ENCODE results near the gene KLF1.
A peak's percentile ranks its signal among the peaks of the same experiment; 100 is the strongest.
"Not testable (repeated sequence)": the region's sequence is repeated elsewhere in the genome, so short reads cannot be mapped to it uniquely, and the experiment has no call there.

KLF1 gene

GRCh38 chr19:12866416-12867119 lies 20.4 kb downstream of the KLF1 start:
- DNase-seq = no peak

DNA sequence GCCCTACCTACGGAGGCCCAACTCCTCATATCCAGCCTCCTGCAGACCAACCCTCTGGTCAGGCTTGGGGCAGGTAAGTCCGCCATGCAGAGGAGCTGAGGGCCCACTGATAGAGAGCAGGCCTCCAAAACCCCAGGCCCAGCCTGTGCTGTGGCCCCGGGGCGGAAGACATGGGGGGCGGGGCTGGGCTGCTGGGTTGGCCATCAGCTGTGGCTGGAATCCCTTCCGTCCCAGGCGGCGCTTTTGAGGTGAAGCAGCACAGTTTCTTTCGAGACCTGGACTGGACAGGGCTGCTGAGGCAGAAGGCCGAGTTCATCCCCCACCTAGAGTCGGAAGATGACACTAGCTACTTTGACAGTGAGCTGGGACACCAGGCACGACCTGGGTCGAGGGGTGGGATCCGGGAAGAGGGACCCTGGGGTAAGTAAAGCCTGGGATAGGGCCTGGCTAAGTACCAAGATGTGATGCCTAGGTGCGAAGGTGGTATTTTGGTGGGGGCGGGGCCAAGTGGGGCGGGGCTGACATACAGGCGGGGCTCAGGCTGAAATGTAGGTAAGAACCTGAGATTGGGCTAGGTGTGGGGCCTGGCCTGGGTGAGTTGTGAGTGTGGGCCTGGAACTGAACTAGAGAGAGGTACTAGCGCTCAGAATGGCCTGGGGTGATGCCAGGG lies 21.1 kb downstream of the KLF1 start:
- DNase-seq = no peak

DNA sequence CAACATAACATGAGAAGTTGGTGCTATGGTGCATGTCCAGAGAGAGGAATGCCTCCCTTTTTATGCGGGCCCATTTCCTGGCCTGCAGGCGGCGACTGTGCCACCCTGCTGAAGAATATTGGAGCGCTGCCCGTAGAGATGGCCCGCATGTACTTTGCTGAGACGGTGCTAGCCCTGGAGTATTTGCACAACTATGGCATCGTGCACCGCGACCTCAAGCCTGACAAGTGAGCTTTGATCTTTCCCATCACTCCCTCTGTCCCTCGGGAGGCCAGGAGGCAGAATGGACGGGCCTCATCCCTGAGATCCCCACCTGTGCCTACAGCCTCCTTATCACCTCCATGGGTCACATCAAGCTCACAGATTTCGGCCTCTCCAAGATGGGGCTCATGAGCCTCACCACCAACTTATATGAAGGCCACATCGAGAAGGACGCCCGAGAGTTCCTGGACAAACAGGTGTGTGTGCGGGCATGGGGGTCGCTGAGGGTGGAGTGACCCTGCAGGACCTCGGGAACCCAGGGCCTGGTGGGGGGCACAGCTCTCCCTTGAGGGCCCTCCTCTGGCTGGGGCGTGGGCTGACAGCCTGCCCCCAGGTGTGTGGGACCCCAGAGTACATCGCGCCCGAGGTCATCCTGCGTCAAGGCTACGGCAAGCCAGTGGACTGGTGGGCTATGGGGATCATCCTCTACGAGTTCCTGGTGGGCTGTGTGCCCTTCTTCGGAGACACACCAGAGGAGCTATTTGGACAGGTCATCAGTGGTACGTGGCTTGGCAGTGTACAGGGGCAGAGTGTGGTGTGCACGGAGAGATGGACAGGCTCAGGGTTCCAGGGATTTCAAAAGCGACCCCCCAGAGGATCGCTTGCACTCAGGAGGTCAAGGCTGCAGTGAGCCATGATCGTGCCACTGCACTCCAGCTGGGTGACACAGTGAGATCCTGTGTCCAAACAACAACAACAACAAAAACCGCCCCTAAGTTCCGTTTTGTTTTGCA lies 22.0 kb downstream of the KLF1 start:
- no peak for DNase-seq

GRCh38 chr19:12864143-12864542 lies 22.9 kb downstream of the KLF1 start:
- no peak for DNase-seq

DNA sequence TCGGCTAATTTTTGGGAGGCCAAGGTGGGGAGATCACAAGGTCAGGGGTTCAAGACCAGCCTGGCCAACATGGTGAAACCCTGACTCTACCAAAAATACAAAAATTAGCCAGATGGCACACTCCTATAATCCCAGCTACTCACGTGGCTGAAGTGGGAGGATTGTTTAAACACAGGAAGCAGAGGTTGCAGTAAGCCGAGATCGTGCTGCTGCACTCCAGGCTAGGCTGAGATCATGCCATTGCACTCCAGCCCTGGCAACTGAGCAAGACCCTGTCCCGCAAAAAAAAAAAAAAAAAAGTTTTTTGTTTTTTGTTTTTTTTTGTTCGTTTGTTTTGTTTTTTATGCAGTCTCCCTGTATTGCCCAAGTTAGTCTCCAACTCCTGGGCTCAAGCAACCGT lies 27.5 kb downstream of the KLF1 start:
- no peak for DNase-seq

- no peak for DNase-seq
These were observed 28.7 kb downstream of the KLF1 start for GRCh38 chr19:12858041-12858928.

DNA sequence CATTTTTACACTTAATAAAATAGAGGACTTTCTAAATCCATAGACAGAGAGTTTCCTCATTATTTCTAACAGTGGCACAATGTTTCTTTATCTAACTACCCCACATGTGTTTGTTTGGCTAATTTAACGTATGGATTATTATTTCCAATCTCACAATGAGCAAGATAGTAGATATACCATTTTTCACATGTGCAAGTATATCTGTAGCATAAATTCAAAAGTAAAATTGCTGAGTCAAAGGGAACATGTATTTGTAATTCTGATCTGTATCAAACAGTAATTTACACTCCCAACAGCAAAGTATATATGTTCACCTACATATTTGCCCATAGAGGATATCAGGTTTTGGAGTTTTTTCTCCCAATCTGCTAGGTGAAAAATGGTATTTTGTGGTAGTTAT lies 30.3 kb downstream of the KLF1 start:
- no peak for DNase-seq

- DNase-seq = peak; percentile 57
These were observed 39.6 kb downstream of the KLF1 start for GRCh38 chr19:12847159-12848139.

DNA sequence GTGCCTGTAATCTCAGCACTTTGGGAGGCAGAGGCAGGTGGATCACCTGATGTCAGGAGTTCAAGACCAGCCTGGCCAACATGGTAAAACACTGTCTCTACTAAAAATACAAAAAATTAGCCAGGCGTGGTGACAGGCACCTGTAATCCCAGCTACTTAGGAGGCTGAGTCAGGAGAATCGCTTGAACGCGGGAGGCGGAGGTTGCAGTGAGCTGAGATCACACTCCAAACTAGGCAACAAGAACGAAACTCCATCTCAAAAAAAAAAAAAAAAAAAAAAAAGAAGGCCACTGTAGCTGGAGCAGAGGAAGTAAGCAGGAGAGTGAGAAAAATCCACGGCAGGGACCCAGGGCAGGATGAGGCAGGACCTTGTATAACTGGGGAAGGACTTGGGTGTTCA lies 40.4 kb downstream of the KLF1 start:
- not testable (repeated sequence) for DNase-seq

- no peak for DNase-seq
These were observed 42.8 kb downstream of the KLF1 start for GRCh38 chr19:12843999-12844732.

DNA sequence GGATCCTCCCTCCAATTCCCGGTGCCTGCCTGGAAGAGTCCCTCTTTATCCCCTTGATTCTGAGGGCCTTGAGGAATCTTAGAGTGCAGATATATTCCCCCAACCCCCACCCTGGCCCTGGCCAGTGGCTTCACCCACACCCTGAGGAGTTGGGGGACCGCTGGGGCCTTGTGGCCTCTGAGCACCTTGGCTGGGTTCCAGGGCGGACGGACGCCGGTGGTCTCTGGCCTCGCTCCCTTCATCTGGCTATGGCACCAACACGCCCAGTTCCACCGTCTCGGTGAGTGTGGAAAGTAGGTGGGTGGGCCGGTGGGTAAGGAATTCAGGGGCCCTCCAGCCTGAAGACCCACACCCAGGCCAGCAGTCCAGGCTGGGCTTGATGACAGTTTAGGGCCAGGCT lies 43.7 kb downstream of the KLF1 start:
- DNase-seq = no peak

GRCh38 chr19:12842511-12842910 lies 44.5 kb downstream of the KLF1 start:
- DNase-seq = no peak

- no peak for DNase-seq
These were observed 45.9 kb downstream of the KLF1 start for GRCh38 chr19:12841094-12841493.

DNA sequence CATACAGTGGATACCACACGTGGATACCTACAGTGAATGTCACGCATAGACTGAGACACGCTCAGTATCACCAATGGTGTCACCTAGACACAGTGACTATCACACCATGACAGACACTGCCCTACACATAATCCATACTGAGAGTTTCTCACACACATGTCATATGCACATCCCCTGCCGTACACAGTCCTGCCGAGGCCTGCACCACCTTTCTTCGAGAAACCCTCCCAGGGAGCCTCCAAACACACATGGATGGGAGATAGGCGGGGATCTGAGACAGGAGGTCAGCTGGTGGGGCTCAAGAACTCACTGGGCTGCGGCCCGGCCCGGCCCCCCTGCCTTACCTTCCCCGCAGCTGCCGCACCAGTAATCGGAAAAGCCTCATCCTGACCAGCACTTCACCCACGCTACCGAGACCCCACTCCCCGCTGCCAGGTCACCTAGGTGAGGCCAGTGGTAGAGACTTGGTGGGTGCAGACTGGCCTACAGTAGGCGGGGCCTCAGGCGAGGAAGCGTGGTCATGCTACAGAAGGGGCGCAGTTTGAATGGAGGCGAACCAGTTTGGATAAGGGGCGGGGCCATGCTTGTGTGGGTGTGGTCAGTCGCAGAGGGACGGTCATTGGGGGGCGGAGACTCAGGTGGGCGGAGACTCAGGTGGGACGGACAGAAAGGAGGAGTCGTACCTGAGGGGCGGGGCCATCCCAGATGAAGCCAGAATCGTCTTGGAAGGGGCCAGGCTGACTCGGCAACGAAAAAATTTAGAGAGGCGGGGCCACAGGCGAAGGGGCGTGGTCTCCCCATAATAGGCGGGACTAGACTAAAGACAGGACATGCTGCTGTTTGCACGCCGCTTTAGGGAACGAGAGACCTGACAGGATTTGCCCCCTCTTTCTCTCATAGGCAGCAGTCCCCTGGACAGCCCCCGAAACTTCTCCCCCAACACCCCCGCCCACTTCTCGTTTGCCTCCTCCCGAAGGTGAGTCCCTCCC lies 46.6 kb downstream of the KLF1 start:
- DNase-seq = peak; percentile 19

DNA sequence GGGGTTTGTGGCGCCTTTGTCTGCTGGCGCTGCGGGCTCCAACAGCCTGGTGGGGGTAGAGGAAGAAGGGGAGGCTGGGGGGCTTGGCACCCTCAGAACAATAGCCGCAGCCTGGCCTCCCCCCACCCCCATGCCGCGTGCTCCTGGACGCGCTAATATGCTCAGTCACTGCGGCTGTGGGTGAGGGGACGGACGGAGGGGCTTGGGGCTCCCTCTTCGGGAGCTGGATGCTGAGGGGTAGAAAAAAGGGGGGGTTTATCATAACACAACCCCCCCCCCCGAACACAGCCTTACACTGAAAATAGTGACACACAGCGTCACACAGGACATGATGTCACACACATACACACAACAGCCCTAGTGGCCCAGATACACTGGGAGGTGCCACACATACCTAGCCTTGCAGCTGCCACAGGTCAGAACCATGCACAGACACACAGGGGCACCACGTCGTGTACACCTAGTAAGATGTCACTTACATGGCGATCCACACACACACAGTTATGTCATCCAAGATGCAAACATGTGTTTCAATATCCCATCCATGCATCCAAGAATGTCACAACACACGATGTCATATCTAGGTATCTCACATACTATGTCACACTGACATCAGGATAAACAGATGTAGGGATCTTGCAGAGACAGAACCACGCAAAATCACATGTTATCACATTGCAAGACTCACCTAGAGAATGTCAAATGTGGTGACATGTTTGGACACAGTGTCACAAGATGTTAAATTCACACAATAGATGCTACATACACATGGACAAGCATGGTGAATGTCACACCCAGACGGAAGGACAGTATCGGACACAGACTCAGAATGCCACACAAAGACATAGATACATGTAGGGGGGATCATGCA lies 47.9 kb downstream of the KLF1 start:
- no peak for DNase-seq

DNA sequence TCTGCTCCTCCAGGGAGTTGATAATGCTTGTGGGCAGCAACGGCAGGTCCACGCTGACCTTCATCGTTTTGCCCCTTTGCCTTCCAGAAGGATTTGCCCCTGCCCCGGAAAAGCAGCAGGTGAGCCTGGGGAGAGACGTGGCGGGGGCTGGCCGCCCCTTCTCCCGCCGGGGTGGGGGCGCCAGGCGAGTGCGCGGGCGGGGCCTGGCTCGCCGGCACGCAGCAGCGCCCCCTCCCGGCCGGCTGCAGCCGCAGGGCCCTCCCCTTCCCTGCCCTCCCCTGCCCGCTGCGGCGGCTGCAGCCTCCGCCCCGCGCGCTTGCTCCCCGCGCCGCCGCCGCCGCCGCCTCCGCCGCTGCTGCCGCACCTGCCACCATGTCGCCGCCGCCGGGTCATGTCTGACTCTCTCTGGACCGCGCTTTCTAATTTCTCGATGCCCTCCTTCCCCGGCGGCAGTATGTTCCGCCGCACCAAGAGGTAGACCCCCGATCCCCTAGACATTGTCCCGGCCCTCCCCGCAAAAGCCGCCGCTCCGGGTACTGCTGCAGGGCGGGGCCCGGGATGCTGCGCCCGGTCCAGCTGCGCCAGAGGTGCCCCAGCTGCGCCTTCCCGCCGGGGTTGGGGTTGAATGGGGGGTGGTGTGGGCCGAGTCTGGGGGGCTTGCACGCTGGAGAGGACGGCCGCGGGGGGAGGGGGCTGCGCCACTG lies 48.7 kb downstream of the KLF1 start, which contains the start of gene MAST1:
Gene MAST1, plus strand, starts transcription at position 334 of the 704 bp plus-strand sequence. Its CDS starts 58 bp downstream, at position 392.
- DNase-seq = peak; percentile 10

DNA sequence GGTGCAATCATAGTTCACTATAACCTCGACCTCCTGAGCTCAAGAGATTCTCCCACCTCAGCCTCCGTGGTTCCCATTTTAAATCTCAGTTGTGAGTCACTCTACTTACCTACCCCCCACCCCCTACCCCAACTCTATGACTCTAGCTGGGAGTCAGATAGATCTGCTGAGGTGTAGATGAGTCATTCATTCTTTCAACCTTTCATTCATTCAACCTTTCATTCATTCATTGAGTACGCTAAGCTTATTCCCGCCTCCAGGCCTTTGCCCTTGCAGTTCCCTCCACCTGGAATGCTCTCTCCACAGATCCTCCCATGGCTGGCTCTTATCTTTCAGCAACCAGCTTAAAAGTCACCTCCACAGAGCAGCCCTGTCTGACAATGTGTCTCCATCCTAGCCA lies 49.8 kb downstream of the KLF1 start:
- no peak for DNase-seq
